ENCODE results near the gene CNST.
A peak's percentile ranks its signal among the peaks of the same experiment; 100 is the strongest.
"Not testable (repeated sequence)": the region's sequence is repeated elsewhere in the genome, so short reads cannot be mapped to it uniquely, and the experiment has no call there.

Gene CNST

GRCh38 chr1:246559310-246559709 is 6.9 kb upstream of the CNST start:
- Histone ChIP-seq H3K4me1 (ENCODE audit: low read length) (no peaks in the 10 kb centered on the region), H3K27ac (ENCODE audit: low read length) (no peak overlapping the region), H3K79me2 (ENCODE audit: low read length) (peaks cover 65% of the 10 kb centered on the region), H3K27me3 (replicated peaks; ENCODE audit: insufficient read depth, low read length) (no peaks in the 10 kb centered on the region), H3K4me2 (ENCODE audit: low read depth, low read length) (no peak overlapping the region), H3K9ac (ENCODE audit: low read length) (no peak overlapping the region), H3K4me3 (ENCODE audit: low read length) (no peak overlapping the region), H3K9me2 (replicated peaks; ENCODE audit: insufficient read depth, low read length) (no peaks in the 10 kb centered on the region), H3K36me3 (replicated peaks; ENCODE audit: insufficient read depth, low read length) (peaks cover 6% of the 10 kb centered on the region; the same call in 1 of the 2 replicates), H3K9me3 (replicated peaks; ENCODE audit: insufficient read depth, low read length) (no peaks in the 10 kb centered on the region), H2AFZ (ENCODE audit: low read length) (no peak overlapping the region), H4K20me1 (ENCODE audit: insufficient read depth, low read length) (no peaks in the 10 kb centered on the region), H3F3A (ENCODE audit: insufficient read depth, low read length) (no peaks in the 10 kb centered on the region)
- TF ChIP-seq EZH2 (optimal IDR thresholded peaks at IDR 0.05; ENCODE audit: low read depth, low read length) (no peak), CTCF (IDR thresholded peaks at IDR 0.05; ENCODE audit: low read length) (no peak), EZH2phosphoT487 (IDR thresholded peaks at IDR 0.05; ENCODE audit: low read length) (no peak)
- DNase-seq: no peak

- not testable (repeated sequence) for H3K36me3 ChIP-seq (replicated peaks; ENCODE audit: insufficient read depth, low read length); H3K4me3 ChIP-seq (ENCODE audit: low read length); H3K27ac ChIP-seq (ENCODE audit: low read length); H3K9me3 ChIP-seq (replicated peaks; ENCODE audit: insufficient read depth, low read length); H3F3A ChIP-seq (ENCODE audit: insufficient read depth, low read length); H4K20me1 ChIP-seq (ENCODE audit: insufficient read depth, low read length); DNase-seq; H2AFZ ChIP-seq (ENCODE audit: low read length); H3K27me3 ChIP-seq (replicated peaks; ENCODE audit: insufficient read depth, low read length); H3K9me2 ChIP-seq (replicated peaks; ENCODE audit: insufficient read depth, low read length); H3K4me2 ChIP-seq (ENCODE audit: low read depth, low read length); H3K4me1 ChIP-seq (ENCODE audit: low read length); H3K9ac ChIP-seq (ENCODE audit: low read length)
- peaks cover 71% of the 10 kb centered on the region for H3K79me2 ChIP-seq (ENCODE audit: low read length)
Observed at GRCh38 chr1:246560833-246561232, 5.4 kb upstream of the CNST start.

GRCh38 chr1:246564839-246565750 is 1.2 kb upstream of the CNST start:
- Histone ChIP-seq H3K9ac (ENCODE audit: low read length) (peak overlapping the region; percentile 72), H3K36me3 (replicated peaks; ENCODE audit: insufficient read depth, low read length) (no peaks in the 10 kb centered on the region; the same call in 1 of the 2 replicates), H2AFZ (ENCODE audit: low read length) (peak overlapping the region; percentile 67; the same call in 1 of the 2 replicates), H3K27ac (ENCODE audit: low read length) (peak overlapping the region; percentile 41; the same call in 1 of the 2 replicates), H4K20me1 (ENCODE audit: insufficient read depth, low read length) (no peaks in the 10 kb centered on the region), H3K4me1 (ENCODE audit: low read length) (peaks cover 18% of the 10 kb centered on the region), H3K27me3 (replicated peaks; ENCODE audit: insufficient read depth, low read length) (no peaks in the 10 kb centered on the region), H3K4me3 (ENCODE audit: low read length) (peak overlapping the region; percentile 87), H3F3A (ENCODE audit: insufficient read depth, low read length) (peaks cover 16% of the 10 kb centered on the region), H3K9me2 (replicated peaks; ENCODE audit: insufficient read depth, low read length) (no peaks in the 10 kb centered on the region), H3K9me3 (replicated peaks; ENCODE audit: insufficient read depth, low read length) (no peaks in the 10 kb centered on the region), H3K4me2 (ENCODE audit: low read depth, low read length) (peak overlapping the region; percentile 67), H3K79me2 (ENCODE audit: low read length) (peaks cover 83% of the 10 kb centered on the region)
- no peak for DNase-seq
- TF ChIP-seq EZH2 (optimal IDR thresholded peaks at IDR 0.05; ENCODE audit: low read depth, low read length) (no peak), EZH2phosphoT487 (IDR thresholded peaks at IDR 0.05; ENCODE audit: low read length) (no peak), CTCF (IDR thresholded peaks at IDR 0.05; ENCODE audit: low read length) (no peak)

GRCh38 chr1:246565751-246566127 is 517 bp upstream of the CNST start:
- peaks cover 16% of the 10 kb centered on the region for H3F3A ChIP-seq (ENCODE audit: insufficient read depth, low read length)
- TF ChIP-seq EZH2phosphoT487 (IDR thresholded peaks at IDR 0.05; ENCODE audit: low read length) (no peak), EZH2 (optimal IDR thresholded peaks at IDR 0.05; ENCODE audit: low read depth, low read length) (no peak), CTCF (IDR thresholded peaks at IDR 0.05; ENCODE audit: low read length) (no peak)
- no peak for DNase-seq
- H3K36me3 ChIP-seq (replicated peaks; ENCODE audit: insufficient read depth, low read length): no peaks in the 10 kb centered on the region; the same call in 1 of the 2 replicates
- H3K27me3 ChIP-seq (replicated peaks; ENCODE audit: insufficient read depth, low read length): no peaks in the 10 kb centered on the region
- peaks cover 18% of the 10 kb centered on the region for H3K4me1 ChIP-seq (ENCODE audit: low read length)
- H3K9me2 ChIP-seq (replicated peaks; ENCODE audit: insufficient read depth, low read length): no peaks in the 10 kb centered on the region
- H3K9ac ChIP-seq (ENCODE audit: low read length): peak overlapping the region; percentile 72
- H3K79me2 ChIP-seq (ENCODE audit: low read length): peaks cover 83% of the 10 kb centered on the region
- H2AFZ ChIP-seq (ENCODE audit: low read length): peak overlapping the region; percentile 67
- H3K27ac ChIP-seq (ENCODE audit: low read length): peak overlapping the region; percentile 41; the same call in 1 of the 2 replicates
- H3K9me3 ChIP-seq (replicated peaks; ENCODE audit: insufficient read depth, low read length): no peaks in the 10 kb centered on the region
- H3K4me2 ChIP-seq (ENCODE audit: low read depth, low read length): peak overlapping the region; percentile 67; the same call in 1 of the 2 replicates
- peak overlapping the region; percentile 87 for H3K4me3 ChIP-seq (ENCODE audit: low read length)
- no peaks in the 10 kb centered on the region for H4K20me1 ChIP-seq (ENCODE audit: insufficient read depth, low read length)
